A549 (cell line): Measurements from ENCODE around the gene NHSL1.

Experiments used
- CTCF ChIP-seq: fragments of >200 bp; sonication (Bioruptor Twin); formaldehyde crosslinking; IDR thresholded peaks from 3 replicates; pipeline ENCODE4 v1.5.1; 2016
- POLR2A ChIP-seq: IDR thresholded peaks from 2 replicates; pipeline ENCODE4 v1.6.1; 2012; ENCODE audit warnings: mild to moderate bottlenecking, low read length
- RCOR1 ChIP-seq: fragments of 150-350 bp; IDR thresholded peaks from 2 replicates; pipeline ENCODE4 v1.6.1; 2014; ENCODE audit warnings: antibody characterized with exemption, low read length, low read depth

- TF ChIP-seq POLR2A (no peak), RCOR1 (no peak), CTCF (no peak)
Observed at GRCh38 chr6:138484018-138484731, 15.1 kb downstream of the NHSL1 start.
